WI38 (cell line): ENCODE measurements around the gene MRC2.
A peak's percentile ranks its signal among the peaks of the same experiment; 100 is the strongest.

Experiments
- H3K4me3 ChIP-seq: 2 replicates; pipeline ENCODE4 v1.5.1; 2011; ENCODE audit warnings: low read depth, mild to moderate bottlenecking, control low read depth, low read length
- TF ChIP-seq, protein P1 (sequence below): IDR thresholded peaks from 2 replicates; pipeline ENCODE4 v1.5.1; 2012; ENCODE audit warnings: low read depth, mild to moderate bottlenecking, control low read depth, low read length

The MRC2 gene

DNA sequence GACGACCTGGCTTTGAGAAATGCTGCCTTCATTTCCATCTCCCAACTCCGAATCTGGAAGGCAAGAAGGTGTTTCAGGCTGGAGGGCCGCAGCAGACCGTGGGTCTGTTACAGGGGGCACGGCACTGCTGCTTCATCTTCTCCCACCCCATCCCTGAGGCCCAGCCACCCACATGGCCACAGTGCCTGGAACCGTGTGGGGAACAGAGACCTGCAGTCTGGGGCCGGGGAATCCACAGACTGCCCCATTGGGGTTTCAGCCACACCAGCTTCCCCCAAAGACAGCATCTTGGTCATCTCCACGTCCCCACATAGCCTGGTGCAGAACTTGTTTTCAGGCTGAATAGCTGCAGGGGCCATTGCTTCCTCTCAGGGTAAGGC is 74.2 kb downstream of the MRC2 start:
- TF ChIP-seq, protein P1, sequence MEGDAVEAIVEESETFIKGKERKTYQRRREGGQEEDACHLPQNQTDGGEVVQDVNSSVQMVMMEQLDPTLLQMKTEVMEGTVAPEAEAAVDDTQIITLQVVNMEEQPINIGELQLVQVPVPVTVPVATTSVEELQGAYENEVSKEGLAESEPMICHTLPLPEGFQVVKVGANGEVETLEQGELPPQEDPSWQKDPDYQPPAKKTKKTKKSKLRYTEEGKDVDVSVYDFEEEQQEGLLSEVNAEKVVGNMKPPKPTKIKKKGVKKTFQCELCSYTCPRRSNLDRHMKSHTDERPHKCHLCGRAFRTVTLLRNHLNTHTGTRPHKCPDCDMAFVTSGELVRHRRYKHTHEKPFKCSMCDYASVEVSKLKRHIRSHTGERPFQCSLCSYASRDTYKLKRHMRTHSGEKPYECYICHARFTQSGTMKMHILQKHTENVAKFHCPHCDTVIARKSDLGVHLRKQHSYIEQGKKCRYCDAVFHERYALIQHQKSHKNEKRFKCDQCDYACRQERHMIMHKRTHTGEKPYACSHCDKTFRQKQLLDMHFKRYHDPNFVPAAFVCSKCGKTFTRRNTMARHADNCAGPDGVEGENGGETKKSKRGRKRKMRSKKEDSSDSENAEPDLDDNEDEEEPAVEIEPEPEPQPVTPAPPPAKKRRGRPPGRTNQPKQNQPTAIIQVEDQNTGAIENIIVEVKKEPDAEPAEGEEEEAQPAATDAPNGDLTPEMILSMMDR: no peak

DNA sequence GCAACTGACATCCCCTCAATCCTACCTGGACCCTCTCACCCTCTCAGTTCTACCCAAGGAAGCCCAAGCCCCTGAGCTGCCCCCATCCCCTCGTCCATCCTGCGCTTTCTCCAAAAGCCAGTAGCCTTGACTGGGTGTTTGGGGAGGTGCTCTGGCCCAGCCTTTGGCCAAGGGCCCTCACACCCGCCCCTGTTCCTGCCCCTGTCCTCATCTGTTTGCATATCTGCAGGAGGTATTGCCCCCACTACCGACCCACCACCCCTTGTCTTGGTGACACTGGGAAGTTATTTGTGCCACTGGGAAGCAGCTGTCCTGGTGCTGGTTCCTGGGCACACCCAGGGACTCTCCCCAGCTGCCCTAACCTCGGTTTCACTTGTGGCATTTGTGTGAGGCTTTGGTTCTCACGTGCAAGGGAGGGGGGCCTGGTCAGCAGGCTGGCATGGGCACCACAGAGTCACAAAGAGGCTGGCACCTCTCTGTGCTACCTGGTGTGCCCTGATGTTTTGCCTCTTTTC is 75.3 kb downstream of the MRC2 start:
- no peak overlapping the region for H3K4me3 ChIP-seq
- TF ChIP-seq, protein P1: no peak

More for the DNA sequence above, 74.2 kb downstream of the MRC2 start:
- H3K4me3 ChIP-seq: no peak overlapping the region

DNA sequence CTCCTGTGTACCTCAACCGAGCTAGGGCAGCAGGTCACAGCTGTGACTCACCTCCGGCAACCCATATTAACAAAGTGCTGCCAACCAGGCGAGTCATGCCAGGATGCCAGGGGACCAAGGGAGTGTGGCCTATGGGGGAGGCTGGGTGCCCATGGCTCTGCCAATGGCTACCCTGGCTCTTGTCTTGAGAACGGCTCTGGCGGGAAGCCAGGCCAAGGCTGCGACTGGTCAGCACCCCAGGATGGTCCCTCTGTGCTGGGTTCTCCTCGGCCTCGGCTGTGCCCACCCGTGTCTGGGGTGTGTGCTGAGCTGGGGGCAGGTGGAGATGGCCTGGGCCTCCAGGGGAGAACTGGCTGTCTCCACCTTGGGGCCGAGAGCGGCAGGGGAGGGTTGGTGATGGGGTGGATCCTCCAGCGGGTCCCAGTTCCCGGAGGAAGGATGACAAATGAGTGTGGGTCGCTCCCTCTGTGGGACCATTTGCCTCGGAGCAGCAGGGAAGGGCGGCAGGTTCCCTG is 75.8 kb downstream of the MRC2 start:
- peak overlapping the region; percentile 66 for H3K4me3 ChIP-seq
- TF ChIP-seq, protein P1: no peak

DNA sequence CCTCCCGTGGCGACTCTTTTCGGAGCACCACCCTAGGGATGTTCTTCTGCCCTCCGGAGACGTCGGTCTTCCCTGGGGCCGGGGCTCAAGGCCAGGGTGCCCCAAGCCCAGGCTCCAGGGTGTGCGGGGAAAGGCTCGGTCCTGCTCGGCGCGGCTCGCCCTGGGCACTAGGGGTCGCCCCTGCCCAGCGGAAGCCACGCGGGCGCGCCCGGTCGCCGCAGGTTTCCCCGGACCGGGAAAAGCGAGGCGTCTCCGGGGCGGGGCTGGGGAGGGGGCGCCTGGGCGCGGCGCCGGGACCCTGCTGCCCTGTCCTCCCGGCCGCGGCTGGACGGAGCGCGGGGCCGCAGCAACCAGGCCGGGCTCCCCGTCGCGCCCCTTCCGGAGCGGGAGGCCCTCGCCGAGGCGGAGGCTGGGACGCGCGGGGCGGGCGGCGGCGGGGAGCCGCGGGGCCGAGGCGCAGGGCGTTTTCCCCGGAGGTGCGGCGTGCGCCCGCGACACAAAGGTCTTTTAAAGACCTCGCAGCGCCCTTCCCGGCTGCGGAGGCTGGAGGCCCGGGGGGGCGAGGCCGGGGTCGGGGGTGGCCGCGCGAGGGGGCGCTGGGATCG is 76.4 kb downstream of the MRC2 start:
- TF ChIP-seq, protein P1: peak; percentile 74
- H3K4me3 ChIP-seq: peak overlapping the region; percentile 66

DNA sequence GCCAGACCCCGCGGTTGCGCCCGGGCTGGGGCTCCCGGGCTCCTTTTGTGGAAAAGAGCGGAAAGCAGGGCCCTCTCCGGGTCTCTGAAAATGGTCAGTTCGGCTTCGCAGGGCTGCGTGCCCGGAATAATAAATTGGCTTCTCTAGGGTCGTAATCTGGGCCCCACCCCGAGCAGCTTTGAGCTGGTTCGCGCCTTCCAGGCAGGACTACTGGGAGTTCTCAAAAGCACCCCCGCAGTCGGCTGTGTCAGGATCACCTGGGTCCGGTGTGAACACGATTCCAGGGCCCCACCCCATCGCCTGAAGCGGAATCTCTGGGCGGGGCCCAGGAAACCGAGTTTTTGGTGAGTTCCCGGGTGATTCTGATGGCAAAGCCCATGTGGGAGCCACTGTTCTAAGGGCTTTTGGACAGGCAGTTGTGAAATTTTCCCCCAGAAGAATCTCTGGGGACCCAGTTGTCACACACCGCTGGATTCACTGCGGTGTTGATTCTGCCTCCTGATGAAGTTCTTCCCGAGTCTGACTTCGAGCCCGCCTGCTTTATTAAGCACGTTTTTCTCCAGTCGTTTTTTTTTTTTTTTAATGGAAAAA is 77.0 kb downstream of the MRC2 start:
- TF ChIP-seq, protein P1: no peak
- H3K4me3 ChIP-seq: peak overlapping the region; percentile 66

DNA sequence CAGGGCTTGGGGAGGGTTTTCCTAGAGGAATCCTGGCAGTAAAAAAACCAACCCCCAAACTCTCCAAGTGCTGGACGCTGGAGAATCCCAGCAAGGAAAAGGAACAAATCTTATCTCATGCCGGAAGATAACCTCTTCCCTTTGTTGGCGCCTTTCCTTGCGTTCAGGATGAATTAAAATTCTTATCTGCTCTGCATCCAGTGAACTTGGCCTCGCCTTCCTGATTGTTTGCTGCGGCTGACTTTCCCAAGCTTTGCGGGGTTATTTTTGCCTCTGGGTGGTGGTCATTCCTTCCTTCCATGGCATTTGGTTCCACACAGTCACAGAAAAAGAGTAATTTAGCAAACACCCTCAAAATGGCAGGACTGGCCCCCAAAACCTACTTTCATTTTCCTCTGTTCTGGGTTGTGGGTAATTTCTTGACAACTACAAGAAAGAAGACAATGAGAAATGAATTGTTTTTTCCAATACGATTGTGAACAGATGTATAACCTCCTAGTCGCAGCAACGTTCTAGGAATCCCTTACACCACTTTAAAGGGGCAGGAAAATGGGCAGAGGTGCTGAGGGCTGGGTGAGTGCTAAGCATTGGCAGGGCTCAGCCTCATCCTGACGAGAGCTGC is 77.8 kb downstream of the MRC2 start:
- H3K4me3 ChIP-seq: peak overlapping the region; percentile 66
- TF ChIP-seq, protein P1: no peak
